Measurements from ENCODE around the gene ACTN2. TPM values are rescaled to one million over a fixed set of nuclear protein-coding genes. Genes with fewer than 3 reads are reported as not detected.

ACTN2 gene
- total RNA-seq, 2 donors from 2014 or later = not detected

GRCh38 chr1:236688705-236689104, 2.4 kb downstream of the ACTN2 start:
- ATAC-seq = no peak
- DNase-seq = no peak
- intact Hi-C loops (cut with DNase I, micrococcal nuclease) = no loop called here

- intact Hi-C loops (cut with DNase I, micrococcal nuclease) = no loop called here
- ATAC-seq (no peak), DNase-seq (no peak)
These were observed 3.6 kb downstream of the ACTN2 start for GRCh38 chr1:236689713-236690569.

DNA sequence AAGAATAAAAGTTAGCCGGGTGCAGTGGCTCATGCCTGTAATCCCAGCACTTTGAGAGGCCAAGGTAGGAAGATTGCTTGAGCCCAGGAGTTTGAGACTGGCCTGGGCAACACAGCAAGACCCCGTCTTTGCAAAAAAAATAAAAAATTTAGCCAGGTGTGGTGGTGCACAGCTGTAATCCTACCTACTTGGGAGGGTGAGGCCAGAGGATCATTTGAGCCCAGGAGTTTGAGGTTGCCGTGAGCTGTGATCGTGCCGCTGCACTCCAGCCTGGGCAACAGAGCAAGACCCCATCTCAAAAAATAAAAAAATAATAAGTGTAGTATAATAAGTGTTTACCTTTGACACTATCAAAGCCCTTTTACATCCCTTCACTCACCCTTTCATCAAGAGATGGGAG, 5.0 kb downstream of the ACTN2 start:
- ATAC-seq (no peak), DNase-seq (no peak)
- intact Hi-C loops (cut with DNase I, micrococcal nuclease) = no loop called here

GRCh38 chr1:236692128-236692527, 5.8 kb downstream of the ACTN2 start:
- DNase-seq (no peak), ATAC-seq (no peak)
- intact Hi-C loops (cut with DNase I, micrococcal nuclease) = no loop called here

GRCh38 chr1:236692742-236693141, 6.4 kb downstream of the ACTN2 start:
- intact Hi-C loops (cut with DNase I, micrococcal nuclease) = no loop called here
- no peak for DNase-seq
- no peak for ATAC-seq

- intact Hi-C loops (cut with DNase I, micrococcal nuclease) = no loop called here
- DNase-seq (no peak), ATAC-seq (no peak)
These were observed 13.1 kb downstream of the ACTN2 start for GRCh38 chr1:236699366-236699765.

DNA sequence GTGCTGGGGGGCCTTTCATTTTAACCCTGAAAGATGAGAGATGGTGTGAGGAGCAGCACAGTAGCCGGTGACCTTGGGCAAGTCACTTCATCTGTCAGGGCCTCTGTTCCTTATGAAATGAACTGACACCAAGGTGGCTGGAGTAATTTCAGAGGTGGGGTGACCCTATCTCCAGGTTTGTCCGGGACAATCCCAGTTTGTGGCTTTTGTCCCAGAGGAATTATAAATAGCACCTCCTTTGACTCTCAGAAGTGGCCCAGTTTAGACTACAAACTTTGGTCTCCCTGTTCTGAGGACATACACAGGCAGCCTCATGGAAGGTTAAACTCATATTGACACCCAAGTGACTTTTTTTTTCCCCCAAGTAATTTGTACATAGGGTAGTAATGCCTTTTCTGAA, 14.6 kb downstream of the ACTN2 start:
- DNase-seq (no peak), ATAC-seq (no peak)
- intact Hi-C loops (cut with DNase I, micrococcal nuclease) = no loop called here

- no peak for DNase-seq
- intact Hi-C loops (cut with DNase I, micrococcal nuclease) = no loop called here
- no peak for ATAC-seq
These were observed 15.5 kb downstream of the ACTN2 start for GRCh38 chr1:236701782-236702181.

DNA sequence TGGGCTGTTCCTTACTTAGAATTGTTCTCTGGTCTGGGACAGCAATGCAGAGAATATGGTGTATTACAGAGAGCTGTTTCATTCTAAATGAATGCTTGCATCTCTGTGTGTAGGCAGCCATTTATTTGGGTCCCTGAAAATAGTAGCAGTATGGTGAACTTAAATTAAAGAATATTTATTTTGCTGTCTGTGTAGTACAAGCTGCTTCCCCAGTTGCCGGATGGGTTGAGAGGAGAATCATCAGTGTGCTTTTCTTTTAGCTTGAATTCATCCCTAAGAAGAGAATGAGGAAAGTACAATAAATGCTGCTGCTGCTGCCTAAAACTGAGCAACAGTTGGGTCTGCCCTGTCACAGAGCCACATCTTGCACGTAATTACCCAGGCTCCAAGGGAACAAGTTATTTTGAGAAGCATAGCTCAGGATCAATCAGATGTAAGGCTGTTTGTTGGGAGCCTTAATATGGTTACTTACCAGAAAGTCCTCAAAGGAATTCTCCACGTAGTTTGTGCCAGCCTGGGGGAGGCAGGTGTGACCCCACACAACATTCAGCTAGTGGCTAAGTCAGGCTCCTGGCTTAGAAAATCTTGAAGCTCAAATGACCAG, 16.6 kb downstream of the ACTN2 start:
- ATAC-seq (no peak), DNase-seq (no peak)
- intact Hi-C loops (cut with DNase I, micrococcal nuclease) = no loop called here

- intact Hi-C loops (cut with DNase I, micrococcal nuclease) = no loop called here
- ATAC-seq = no peak
- no peak for DNase-seq
These were observed 19.5 kb downstream of the ACTN2 start for GRCh38 chr1:236705771-236706170.

GRCh38 chr1:236706183-236706582, 19.9 kb downstream of the ACTN2 start:
- DNase-seq = no peak
- intact Hi-C loops (cut with DNase I, micrococcal nuclease) = no loop called here
- no peak for ATAC-seq

DNA sequence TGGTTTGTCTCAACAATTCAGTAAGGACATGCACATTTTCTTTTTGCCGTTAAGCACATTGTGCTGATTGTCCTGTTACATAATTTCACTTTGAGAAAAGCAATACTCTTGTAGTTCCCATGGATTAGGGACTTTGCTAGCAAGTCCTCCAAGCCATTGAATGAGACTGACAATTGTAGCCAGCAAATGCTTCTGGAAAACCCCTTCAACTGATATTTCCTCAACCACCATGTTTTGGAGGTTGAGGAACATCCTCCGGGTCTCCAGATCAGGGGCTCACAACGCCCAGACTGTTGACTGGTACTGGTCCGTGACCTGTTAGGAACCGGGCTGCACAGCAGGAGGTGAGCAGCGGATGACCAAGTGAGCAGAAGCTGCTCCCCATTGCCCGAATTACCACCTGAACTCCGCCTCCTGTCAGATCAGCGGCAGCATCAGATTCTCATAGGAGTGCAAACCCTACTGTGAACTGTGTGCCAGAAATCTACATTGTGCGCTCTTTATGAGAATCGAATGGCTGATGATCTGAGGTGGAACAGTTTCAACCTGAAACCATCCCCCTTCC, 24.1 kb downstream of the ACTN2 start:
- DNase-seq = no peak
- ATAC-seq = no peak
- intact Hi-C loops (cut with DNase I, micrococcal nuclease) = no loop called here

- ATAC-seq (no peak), DNase-seq (no peak)
- intact Hi-C loops (cut with DNase I, micrococcal nuclease) = no loop called here
These were observed 29.9 kb downstream of the ACTN2 start for GRCh38 chr1:236716160-236716559.

DNA sequence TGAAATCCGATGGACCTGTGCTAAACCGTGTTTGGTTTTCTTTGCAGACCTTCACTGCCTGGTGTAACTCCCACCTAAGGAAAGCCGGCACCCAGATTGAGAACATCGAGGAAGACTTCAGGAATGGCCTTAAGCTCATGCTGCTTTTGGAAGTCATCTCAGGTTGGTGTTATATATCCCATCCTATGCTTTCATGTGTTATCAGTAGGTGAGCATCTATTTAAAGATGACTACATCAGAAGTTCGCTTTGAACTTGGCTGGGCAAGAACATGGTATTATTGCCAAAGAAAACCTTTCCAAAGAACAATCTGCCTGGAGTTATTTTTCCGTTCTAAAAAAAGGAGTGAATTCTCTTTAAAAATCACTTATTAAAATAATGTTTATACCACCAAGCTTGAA, 31.5 kb downstream of the ACTN2 start:
- intact Hi-C loops (cut with DNase I, micrococcal nuclease) = no loop called here
- ATAC-seq (no peak), DNase-seq (no peak)

DNA sequence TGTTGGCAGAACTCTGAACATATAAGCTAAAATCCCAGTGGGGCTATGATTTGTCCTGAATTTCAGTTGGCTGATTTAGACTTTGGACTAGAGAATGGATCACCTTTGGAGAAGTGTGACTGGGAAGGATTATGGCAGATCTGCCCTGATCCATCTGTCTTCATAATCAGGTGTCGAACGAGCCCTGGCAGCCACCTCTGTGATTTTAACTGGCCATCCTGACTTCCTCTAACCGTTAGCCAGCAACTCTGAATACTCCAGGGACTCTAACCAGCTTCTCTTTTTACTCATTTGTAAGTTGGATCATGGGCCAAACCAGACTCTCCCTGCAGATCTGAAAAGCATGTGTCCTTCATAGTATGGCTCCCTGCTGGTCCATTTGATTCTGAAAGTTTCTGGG, 32.0 kb downstream of the ACTN2 start:
- intact Hi-C loops (cut with DNase I, micrococcal nuclease) = no loop called here
- ATAC-seq (no peak), DNase-seq (no peak)

- ATAC-seq = no peak
- intact Hi-C loops (cut with DNase I, micrococcal nuclease) = no loop called here
These were observed 33.9 kb downstream of the ACTN2 start for GRCh38 chr1:236720206-236720605.

DNA sequence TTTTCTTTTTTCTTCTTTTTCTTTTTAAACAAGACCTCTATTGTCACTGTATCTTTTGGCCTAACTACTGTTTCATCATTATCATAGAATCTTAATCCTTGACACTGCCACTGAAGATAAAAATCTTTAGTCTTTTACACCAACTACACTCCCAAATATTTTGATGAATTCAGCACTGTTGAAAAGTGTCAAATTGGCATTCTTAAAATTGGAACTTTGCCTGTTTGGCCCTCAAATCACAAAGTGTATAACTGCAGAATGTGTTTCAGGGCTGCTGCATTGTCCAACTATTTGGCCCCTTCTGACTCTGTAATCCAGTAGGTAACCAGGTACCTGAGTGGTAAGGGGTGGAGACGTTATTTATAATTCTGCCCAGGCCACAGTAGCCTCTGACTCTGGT, 34.3 kb downstream of the ACTN2 start:
- no peak for ATAC-seq
- intact Hi-C loops (cut with DNase I, micrococcal nuclease) = no loop called here
- no peak for DNase-seq

More at GRCh38 chr1:236720206-236720605, 33.9 kb downstream of the ACTN2 start:
- DNase-seq = no peak

- intact Hi-C loops (cut with DNase I, micrococcal nuclease) = no loop called here
- DNase-seq (no peak), ATAC-seq (no peak)
These were observed 37.8 kb downstream of the ACTN2 start for GRCh38 chr1:236724049-236724448.

DNA sequence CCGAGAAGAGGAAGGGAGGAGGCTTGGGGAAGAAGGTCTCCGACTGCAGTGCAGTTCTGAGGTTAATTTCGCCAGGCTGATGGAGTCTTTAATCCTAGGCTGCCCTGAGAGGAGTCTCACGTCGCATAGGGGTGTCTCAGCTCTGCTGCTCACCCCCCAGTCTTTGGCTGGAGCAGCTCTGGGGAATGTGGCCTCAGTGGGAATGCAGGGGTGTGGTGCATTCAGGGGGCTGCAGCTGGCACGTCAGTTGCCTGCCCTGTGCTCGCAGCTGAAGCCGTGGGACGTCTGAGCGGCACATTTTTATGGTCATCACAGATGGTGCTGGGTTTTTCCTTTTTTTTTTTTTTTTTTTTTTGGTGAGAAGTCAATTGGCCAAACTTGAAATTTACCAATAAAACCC, 38.2 kb downstream of the ACTN2 start:
- ATAC-seq (no peak), DNase-seq (no peak)
- intact Hi-C loops (cut with DNase I, micrococcal nuclease) = no loop called here

GRCh38 chr1:236725668-236726067, 39.4 kb downstream of the ACTN2 start:
- intact Hi-C loops (cut with DNase I, micrococcal nuclease) = no loop called here
- ATAC-seq = no peak
- no peak for DNase-seq

Data from left colon (tissue), 2 donors.